Measurements from ENCODE around the gene VPS11. TPM values are rescaled to one million over a fixed set of nuclear protein-coding genes. Genes with fewer than 3 reads are reported as not detected.
"Not testable (repeated sequence)": the region's sequence is repeated elsewhere in the genome, so short reads cannot be mapped to it uniquely, and the experiment has no call there.

Gene VPS11
- total and polyA plus RNA-seq, 8 donors = 30.5 to 61.2 (median 55.2) TPM

GRCh38 chr11:119055901-119056300 lies 11.7 kb upstream of the VPS11 start:
- intact Hi-C loops (cut with DNase I) = no loop called here
- Histone ChIP-seq H3K4me3 (peak overlapping the region; percentile 84 to 97), H3K27me3 (no peaks in the 10 kb centered on the region), H3K9me3 (no peaks in the 10 kb centered on the region), H3K4me1 (peaks cover 20 to 34% of the 10 kb centered on the region in 2 donors), H3K27ac (no peak overlapping the region), H3K36me3 (peaks cover 0 to 46% of the 10 kb centered on the region in 2 donors)
- ATAC-seq (no peak), DNase-seq (no peak)
- no peak for TF ChIP-seq CTCF (IDR thresholded peaks at IDR 0.05)

GRCh38 chr11:119056421-119056999 lies 11.1 kb upstream of the VPS11 start:
- ATAC-seq = peak; percentile 16
- no peaks in the 10 kb centered on the region for H3K9me3 ChIP-seq
- intact Hi-C loops (cut with DNase I) = no loop called here

GRCh38 chr11:119057000-119057769 lies 10.4 kb upstream of the VPS11 start, which contains the start of gene HYOU1:
TSS of gene HYOU1 (minus strand) at chr11:119057205. CDS start at chr11:119056160, 1,045 bp downstream.
- intact Hi-C loops (cut with DNase I) = no loop called here
- peak within 1 kb of the TSS; percentile 84 to 97 for H3K4me3 ChIP-seq
- peak; percentile 97 for ATAC-seq
- H3K4me1 ChIP-seq = peaks cover 20 to 34% of the 10 kb centered on the region in 2 donors
- H3K27me3 ChIP-seq = no peaks in the 10 kb centered on the region
- DNase-seq = peak; percentile 94 to 99 (median 97)
- H3K9me3 ChIP-seq = no peaks in the 10 kb centered on the region
- H3K36me3 ChIP-seq = peaks cover 0 to 33% of the 10 kb centered on the region in 2 donors
- H3K27ac ChIP-seq = peak within 1 kb of the TSS; percentile 65 to 87
- TF ChIP-seq CTCF (IDR thresholded peaks at IDR 0.05) = no peak

More at GRCh38 chr11:119056421-119056999, 11.1 kb upstream of the VPS11 start:
- DNase-seq = peak in 2 of 4 donors; percentile 51 to 86
- H3K4me3 ChIP-seq = peak overlapping the region; percentile 84 to 97
- peaks cover 20 to 34% of the 10 kb centered on the region in 2 donors for H3K4me1 ChIP-seq
- H3K27me3 ChIP-seq = no peaks in the 10 kb centered on the region
- no peak for TF ChIP-seq CTCF (IDR thresholded peaks at IDR 0.05)
- peaks cover 0 to 39% of the 10 kb centered on the region in 2 donors for H3K36me3 ChIP-seq
- peak overlapping the region; percentile 65 to 87 for H3K27ac ChIP-seq

- H3K27ac ChIP-seq; H3K4me3 ChIP-seq; H3K27me3 ChIP-seq; ATAC-seq; H3K9me3 ChIP-seq; DNase-seq; intact Hi-C loops (cut with DNase I): not testable (repeated sequence)
- peaks cover 0 to 13% of the 10 kb centered on the region in 2 donors for H3K36me3 ChIP-seq
- H3K4me1 ChIP-seq = peaks cover 24 to 34% of the 10 kb centered on the region in 2 donors
Observed at GRCh38 chr11:119059128-119059527, 8.5 kb upstream of the VPS11 start.

GRCh38 chr11:119061256-119061655 lies 6.4 kb upstream of the VPS11 start:
- DNase-seq (no peak), ATAC-seq (no peak)
- no peaks in the 10 kb centered on the region for H3K36me3 ChIP-seq
- TF ChIP-seq CTCF (IDR thresholded peaks at IDR 0.05) = no peak
- H3K27ac ChIP-seq = no peak overlapping the region
- no peak overlapping the region for H3K4me3 ChIP-seq
- peaks cover 14 to 24% of the 10 kb centered on the region in 2 donors for H3K4me1 ChIP-seq
- intact Hi-C loops (cut with DNase I) = no loop called here
- no peaks in the 10 kb centered on the region for H3K9me3 ChIP-seq
- H3K27me3 ChIP-seq = no peaks in the 10 kb centered on the region

Measured in left lung (tissue), 10 donors.